ENCODE measurements around the gene CELF2. TPM values are rescaled to one million over a fixed set of nuclear protein-coding genes. Genes with fewer than 3 reads are reported as not detected.
A peak's percentile ranks its signal among the peaks of the same experiment; 100 is the strongest.

The CELF2 gene
- total and polyA plus RNA-seq, 8 donors: 58.0 to 107 (median 65.9) TPM

DNA sequence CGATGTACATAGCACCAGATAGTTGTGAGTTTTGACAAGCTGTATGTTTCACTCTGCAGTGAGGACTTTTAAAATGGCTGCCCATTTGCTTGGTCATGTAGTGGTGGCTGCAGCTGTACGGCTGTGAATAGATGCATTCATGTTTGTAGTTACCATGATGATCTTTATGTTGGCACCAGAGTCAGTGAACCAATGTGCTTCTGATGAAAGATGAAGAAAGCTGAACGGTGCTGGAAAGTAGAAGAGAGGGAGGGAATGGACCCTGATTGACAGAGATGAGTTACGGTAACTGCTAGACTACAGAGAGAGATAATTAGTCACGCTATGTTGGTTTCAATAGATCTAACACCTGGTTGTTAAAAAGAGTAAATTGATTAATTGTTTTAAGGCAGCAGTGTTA lies 256.8 kb downstream of the CELF2 start:
- H3K36me3 ChIP-seq: peaks cover 0 to 97% of the 10 kb centered on the region in 2 donors
- no peaks in the 10 kb centered on the region for H3K27me3 ChIP-seq
- ATAC-seq: no peak
- no peaks in the 10 kb centered on the region for H3K9me3 ChIP-seq
- intact Hi-C loops (cut with DNase I): no loop called here
- TF ChIP-seq, protein P1, sequence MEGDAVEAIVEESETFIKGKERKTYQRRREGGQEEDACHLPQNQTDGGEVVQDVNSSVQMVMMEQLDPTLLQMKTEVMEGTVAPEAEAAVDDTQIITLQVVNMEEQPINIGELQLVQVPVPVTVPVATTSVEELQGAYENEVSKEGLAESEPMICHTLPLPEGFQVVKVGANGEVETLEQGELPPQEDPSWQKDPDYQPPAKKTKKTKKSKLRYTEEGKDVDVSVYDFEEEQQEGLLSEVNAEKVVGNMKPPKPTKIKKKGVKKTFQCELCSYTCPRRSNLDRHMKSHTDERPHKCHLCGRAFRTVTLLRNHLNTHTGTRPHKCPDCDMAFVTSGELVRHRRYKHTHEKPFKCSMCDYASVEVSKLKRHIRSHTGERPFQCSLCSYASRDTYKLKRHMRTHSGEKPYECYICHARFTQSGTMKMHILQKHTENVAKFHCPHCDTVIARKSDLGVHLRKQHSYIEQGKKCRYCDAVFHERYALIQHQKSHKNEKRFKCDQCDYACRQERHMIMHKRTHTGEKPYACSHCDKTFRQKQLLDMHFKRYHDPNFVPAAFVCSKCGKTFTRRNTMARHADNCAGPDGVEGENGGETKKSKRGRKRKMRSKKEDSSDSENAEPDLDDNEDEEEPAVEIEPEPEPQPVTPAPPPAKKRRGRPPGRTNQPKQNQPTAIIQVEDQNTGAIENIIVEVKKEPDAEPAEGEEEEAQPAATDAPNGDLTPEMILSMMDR (IDR thresholded peaks at IDR 0.05): no peak
- no peak overlapping the region for H3K27ac ChIP-seq
- no peak overlapping the region for H3K4me3 ChIP-seq
- DNase-seq: no peak
- peaks cover 0 to 3% of the 10 kb centered on the region in 2 donors for H3K4me1 ChIP-seq

DNA sequence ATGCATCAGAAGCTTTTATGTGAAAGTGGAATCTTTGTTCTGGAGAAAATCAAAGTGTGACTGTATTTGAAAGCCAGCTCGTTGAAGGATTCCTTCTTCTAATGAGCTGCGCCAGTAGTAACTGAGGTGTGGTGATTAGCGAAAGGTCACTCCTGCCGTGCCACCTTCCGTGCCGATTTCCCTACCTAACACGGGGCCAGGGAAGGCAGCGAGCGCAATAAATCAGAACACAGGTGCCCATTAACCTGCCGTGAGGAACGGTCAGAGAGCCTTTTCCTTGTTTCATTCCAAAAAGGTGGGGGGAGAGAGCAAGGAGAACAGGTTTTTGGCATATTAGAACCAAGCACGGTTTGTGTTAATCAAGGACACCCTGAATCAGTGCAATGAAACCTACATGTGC lies 258.0 kb downstream of the CELF2 start:
- no peak overlapping the region for H3K27ac ChIP-seq
- ATAC-seq (no peak), DNase-seq (no peak)
- H3K4me1 ChIP-seq: no peaks in the 10 kb centered on the region
- intact Hi-C loops (cut with DNase I): no loop called here
- TF ChIP-seq, protein P1 (IDR thresholded peaks at IDR 0.05): no peak
- H3K9me3 ChIP-seq: no peaks in the 10 kb centered on the region
- H3K36me3 ChIP-seq: peaks cover 0 to 98% of the 10 kb centered on the region in 2 donors
- no peak overlapping the region for H3K4me3 ChIP-seq
- no peaks in the 10 kb centered on the region for H3K27me3 ChIP-seq

DNA sequence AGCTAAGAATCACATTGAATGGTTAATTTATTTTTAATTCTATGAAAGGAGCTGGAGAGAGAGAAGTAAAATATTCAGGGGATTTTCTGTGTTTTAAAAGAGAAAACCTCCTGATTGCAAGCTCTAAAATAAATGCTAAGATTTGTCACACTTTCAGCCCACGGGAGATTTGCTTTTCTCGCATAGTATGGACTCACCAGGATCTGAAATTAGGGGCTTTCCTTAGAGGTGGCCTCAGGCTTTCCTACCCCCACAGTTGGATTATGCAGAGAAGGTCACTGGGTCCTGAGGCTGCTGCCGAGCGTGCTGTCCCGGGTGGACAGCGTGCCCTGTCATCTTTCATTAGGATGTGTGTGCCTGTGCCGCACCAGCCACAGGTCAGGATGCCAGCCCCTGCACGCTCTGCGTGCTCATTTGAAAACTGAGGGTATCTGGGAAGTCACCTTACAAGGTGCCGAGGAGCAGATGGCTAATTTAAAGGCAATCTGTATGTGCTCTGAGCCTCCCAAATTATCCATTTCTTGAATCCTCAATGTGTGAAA lies 258.8 kb downstream of the CELF2 start:
- peaks cover 0 to 3% of the 10 kb centered on the region in 2 donors for H3K4me1 ChIP-seq
- no peak for ATAC-seq
- no peaks in the 10 kb centered on the region for H3K9me3 ChIP-seq
- H3K4me3 ChIP-seq: no peak overlapping the region
- no peaks in the 10 kb centered on the region for H3K27me3 ChIP-seq
- intact Hi-C loops (cut with DNase I): no loop called here
- H3K36me3 ChIP-seq: peaks cover 0 to 98% of the 10 kb centered on the region in 2 donors
- TF ChIP-seq, protein P1 (IDR thresholded peaks at IDR 0.05): no peak
- DNase-seq: peak in 1 of 4 donors; percentile 52
- no peak overlapping the region for H3K27ac ChIP-seq

DNA sequence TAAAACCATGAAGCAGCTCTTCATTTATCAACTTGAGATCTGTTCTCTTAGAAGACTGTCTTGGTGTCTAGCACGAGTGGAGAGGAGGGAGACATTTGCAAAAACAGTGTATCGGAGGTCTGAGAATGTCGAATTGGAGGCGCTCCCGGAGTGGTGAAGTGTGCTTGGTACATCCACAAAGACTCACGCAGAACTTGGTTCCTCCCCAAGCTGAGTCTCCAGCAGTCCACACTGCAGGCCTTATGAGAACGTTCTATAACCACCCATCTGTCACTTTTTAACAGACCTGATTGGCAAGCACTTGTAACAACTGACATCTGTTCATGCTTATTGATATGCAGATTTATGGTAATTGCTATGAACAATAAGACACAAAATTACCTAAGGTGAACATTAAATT lies 261.6 kb downstream of the CELF2 start:
- H3K36me3 ChIP-seq: peaks cover 0 to 85% of the 10 kb centered on the region in 2 donors
- H3K27ac ChIP-seq: no peak overlapping the region
- no peaks in the 10 kb centered on the region for H3K9me3 ChIP-seq
- H3K27me3 ChIP-seq: no peaks in the 10 kb centered on the region
- H3K4me3 ChIP-seq: no peak overlapping the region
- peaks cover 0 to 11% of the 10 kb centered on the region in 2 donors for H3K4me1 ChIP-seq
- intact Hi-C loops (cut with DNase I): no loop called here
- TF ChIP-seq, protein P1 (IDR thresholded peaks at IDR 0.05): no peak
- ATAC-seq: no peak
- no peak for DNase-seq

DNA sequence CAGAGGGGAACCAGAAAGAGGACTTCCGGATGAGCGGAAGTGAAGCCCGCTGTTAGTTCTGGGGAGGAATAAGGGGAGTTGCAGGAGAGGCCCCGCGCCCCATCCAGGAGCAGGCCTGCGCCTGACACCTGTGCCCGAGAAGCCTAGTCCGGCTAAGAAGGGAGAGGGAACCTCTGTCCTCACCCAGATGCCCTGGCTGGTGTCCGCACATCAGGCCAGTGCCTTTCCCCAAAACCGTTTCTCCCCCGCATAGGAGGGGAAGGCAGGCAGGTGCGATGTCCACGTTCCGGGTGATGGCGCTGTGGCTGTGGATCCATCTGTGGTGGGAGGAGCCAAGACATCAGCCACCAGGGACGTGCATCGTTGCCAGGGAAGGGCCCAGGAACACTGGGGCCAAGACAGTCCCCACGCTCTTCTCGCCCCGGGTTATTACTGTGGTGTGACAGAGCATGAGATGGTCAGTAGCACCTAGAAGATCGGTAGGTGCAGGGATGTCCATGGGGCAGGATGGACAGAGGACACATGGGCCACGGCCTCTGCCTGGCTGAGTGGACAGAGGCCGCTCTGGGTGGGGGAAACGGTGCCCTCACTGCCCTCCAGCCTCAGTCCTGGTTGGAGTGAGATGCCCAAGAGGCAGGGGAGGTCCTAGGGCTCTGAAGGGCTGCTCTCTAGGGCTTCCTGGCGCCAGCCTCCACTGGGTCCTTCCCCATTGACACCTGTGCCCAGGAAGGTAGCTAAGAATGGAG lies 262.7 kb downstream of the CELF2 start:
- Histone ChIP-seq H3K9me3 (no peaks in the 10 kb centered on the region), H3K4me1 (peaks cover 0 to 11% of the 10 kb centered on the region in 2 donors), H3K36me3 (peaks cover 0 to 75% of the 10 kb centered on the region in 2 donors), H3K27ac (no peak overlapping the region), H3K27me3 (no peaks in the 10 kb centered on the region), H3K4me3 (no peak overlapping the region)
- intact Hi-C loops (cut with DNase I): no loop called here
- DNase-seq (peak in 1 of 4 donors; percentile 46), ATAC-seq (peak; percentile 12)
- TF ChIP-seq, protein P1 (IDR thresholded peaks at IDR 0.05): no peak

Measured in left lung (tissue), 10 donors.